ENCODE results near the gene GAL3ST3.

DNA sequence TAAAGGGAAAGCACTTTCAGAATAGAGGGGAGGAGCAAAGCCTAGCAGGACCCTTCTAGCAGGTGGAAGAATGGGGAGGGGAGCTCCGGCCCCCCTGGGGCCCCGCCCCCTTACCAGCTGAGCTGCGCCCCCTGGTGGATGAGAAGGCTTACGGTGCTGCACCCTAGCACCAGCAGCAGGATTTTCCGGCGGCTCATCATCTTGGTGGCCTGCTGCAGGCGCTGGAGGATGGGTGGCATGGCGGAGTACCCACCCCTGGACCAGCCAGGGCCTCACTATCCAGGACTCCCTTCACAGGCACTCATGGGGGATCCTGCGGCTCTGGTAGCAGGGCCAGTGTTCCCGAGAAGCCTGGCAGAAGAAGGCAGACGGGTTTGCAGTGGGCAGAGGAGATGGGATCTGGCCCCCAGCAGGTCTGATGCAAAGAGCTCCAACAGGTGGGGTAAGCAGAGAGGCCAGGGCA, 3.8 kb downstream of the GAL3ST3 start:
- TF ChIP-seq EZH2 (IDR thresholded peaks at IDR 0.05; ENCODE audit: borderline replicate concordance, low read depth, low read length, poor library complexity, severe bottlenecking): no peak
- TF ChIP-seq, protein P1, sequence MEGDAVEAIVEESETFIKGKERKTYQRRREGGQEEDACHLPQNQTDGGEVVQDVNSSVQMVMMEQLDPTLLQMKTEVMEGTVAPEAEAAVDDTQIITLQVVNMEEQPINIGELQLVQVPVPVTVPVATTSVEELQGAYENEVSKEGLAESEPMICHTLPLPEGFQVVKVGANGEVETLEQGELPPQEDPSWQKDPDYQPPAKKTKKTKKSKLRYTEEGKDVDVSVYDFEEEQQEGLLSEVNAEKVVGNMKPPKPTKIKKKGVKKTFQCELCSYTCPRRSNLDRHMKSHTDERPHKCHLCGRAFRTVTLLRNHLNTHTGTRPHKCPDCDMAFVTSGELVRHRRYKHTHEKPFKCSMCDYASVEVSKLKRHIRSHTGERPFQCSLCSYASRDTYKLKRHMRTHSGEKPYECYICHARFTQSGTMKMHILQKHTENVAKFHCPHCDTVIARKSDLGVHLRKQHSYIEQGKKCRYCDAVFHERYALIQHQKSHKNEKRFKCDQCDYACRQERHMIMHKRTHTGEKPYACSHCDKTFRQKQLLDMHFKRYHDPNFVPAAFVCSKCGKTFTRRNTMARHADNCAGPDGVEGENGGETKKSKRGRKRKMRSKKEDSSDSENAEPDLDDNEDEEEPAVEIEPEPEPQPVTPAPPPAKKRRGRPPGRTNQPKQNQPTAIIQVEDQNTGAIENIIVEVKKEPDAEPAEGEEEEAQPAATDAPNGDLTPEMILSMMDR (conservative IDR thresholded peaks at IDR 0.05; ENCODE audit: low read depth, low read length): peak; percentile 100
